Measurements from ENCODE around the gene ADAMTSL2.

DNA sequence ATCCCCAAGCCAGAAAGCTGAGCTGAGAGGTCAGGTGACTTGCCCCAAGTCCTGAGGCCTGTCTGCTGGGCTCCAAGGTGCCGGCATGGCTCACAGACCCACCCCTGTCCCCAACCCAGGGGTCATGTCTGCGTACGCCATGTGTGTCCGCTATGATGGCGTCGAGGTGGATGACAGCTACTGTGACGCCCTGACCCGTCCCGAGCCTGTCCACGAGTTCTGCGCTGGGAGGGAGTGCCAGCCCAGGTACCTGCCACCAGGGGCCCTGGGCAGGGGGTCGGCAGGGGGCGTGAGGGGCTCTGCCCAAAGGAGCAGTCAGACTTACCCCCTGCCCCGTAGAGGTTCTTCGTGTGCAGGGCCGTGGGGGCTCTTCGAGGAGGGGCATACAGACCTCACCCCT, 32.3 kb downstream of the ADAMTSL2 start:
- TF ChIP-seq, protein P1, sequence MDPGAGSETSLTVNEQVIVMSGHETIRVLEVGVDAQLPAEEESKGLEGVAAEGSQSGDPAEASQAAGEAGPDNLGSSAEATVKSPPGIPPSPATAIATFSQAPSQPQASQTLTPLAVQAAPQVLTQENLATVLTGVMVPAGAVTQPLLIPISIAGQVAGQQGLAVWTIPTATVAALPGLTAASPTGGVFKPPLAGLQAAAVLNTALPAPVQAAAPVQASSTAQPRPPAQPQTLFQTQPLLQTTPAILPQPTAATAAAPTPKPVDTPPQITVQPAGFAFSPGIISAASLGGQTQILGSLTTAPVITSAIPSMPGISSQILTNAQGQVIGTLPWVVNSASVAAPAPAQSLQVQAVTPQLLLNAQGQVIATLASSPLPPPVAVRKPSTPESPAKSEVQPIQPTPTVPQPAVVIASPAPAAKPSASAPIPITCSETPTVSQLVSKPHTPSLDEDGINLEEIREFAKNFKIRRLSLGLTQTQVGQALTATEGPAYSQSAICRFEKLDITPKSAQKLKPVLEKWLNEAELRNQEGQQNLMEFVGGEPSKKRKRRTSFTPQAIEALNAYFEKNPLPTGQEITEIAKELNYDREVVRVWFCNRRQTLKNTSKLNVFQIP (CRISPR knock-in tag; IDR thresholded peaks at IDR 0.05; ENCODE audit: borderline replicate concordance, low read depth) = no peak
- TF ChIP-seq ZFP3 (CRISPR knock-in tag; IDR thresholded peaks at IDR 0.05) (no peak), OSR1 (CRISPR knock-in tag; IDR thresholded peaks at IDR 0.05) (no peak), ZC3H10 (CRISPR knock-in tag; IDR thresholded peaks at IDR 0.05) (no peak), ZFP30 (CRISPR knock-in tag; IDR thresholded peaks at IDR 0.05) (no peak), RARB (CRISPR knock-in tag; IDR thresholded peaks at IDR 0.05) (no peak), TOX (CRISPR knock-in tag; IDR thresholded peaks at IDR 0.05; ENCODE audit: borderline replicate concordance) (no peak), ARNTL (CRISPR knock-in tag; IDR thresholded peaks at IDR 0.05; ENCODE audit: borderline replicate concordance, low read depth) (no peak), SNAI2 (CRISPR knock-in tag; IDR thresholded peaks at IDR 0.05) (no peak)
- TF ChIP-seq, protein P2, sequence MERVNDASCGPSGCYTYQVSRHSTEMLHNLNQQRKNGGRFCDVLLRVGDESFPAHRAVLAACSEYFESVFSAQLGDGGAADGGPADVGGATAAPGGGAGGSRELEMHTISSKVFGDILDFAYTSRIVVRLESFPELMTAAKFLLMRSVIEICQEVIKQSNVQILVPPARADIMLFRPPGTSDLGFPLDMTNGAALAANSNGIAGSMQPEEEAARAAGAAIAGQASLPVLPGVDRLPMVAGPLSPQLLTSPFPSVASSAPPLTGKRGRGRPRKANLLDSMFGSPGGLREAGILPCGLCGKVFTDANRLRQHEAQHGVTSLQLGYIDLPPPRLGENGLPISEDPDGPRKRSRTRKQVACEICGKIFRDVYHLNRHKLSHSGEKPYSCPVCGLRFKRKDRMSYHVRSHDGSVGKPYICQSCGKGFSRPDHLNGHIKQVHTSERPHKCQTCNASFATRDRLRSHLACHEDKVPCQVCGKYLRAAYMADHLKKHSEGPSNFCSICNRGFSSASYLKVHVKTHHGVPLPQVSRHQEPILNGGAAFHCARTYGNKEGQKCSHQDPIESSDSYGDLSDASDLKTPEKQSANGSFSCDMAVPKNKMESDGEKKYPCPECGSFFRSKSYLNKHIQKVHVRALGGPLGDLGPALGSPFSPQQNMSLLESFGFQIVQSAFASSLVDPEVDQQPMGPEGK (CRISPR knock-in tag; IDR thresholded peaks at IDR 0.05; ENCODE audit: borderline replicate concordance) = no peak
- TF ChIP-seq, protein P3, sequence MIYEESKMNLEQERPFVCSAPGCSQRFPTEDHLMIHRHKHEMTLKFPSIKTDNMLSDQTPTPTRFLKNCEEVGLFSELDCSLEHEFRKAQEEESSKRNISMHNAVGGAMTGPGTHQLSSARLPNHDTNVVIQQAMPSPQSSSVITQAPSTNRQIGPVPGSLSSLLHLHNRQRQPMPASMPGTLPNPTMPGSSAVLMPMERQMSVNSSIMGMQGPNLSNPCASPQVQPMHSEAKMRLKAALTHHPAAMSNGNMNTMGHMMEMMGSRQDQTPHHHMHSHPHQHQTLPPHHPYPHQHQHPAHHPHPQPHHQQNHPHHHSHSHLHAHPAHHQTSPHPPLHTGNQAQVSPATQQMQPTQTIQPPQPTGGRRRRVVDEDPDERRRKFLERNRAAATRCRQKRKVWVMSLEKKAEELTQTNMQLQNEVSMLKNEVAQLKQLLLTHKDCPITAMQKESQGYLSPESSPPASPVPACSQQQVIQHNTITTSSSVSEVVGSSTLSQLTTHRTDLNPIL (CRISPR knock-in tag; IDR thresholded peaks at IDR 0.05; ENCODE audit: low read depth) = no peak
